ENCODE data around the gene DLG3. TPM values are rescaled to one million over a fixed set of nuclear protein-coding genes. Genes with fewer than 3 reads are reported as not detected.

The DLG3 gene
- total RNA-seq, 2 experiments from 2014 or later = 25.4 to 29.0 TPM

- Mint-ChIP-seq H3K36me3 (peaks cover 2% of the 10 kb centered on the region), H3K27ac (no peak overlapping the region), H3K27me3 (peaks cover 4% of the 10 kb centered on the region), H3K4me1 (peaks cover 3% of the 10 kb centered on the region), H3K4me3 (no peak overlapping the region), H3K9me3 (no peaks in the 10 kb centered on the region)
- no peak for ATAC-seq (ENCODE audit: low read depth)
- no peak for DNase-seq
- POLR2A ChIA-PET = no interaction called here
Measured at GRCh38 chrX:70549429-70549828, 104.8 kb downstream of the DLG3 start.

DNA sequence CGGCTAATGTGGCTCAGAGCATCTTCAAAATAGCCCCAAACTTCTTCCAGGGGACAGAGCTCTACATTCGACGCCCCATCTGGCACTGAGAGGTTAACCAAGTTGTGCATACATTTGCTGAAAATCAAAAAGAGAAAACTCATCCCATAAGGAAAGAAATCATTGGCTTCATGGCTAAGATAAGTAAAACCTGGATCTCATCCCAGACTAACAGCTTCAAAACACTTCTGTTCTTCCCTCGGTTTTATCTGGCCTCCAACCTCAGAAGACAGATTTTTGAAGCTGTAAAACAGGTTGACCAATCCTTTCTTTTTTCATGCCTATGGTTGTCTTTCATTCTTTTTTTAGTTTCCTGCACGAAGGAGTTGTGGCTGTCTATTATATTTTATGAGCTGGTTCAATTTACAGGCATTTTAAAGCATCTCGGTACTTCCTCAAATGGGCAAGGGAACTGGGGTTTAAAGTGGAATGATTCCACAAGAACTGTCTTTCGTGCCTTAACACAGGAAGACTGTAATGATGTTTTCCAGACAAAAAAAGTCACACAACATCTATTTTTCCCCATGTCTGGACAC lies 107.6 kb downstream of the DLG3 start:
- Mint-ChIP-seq H3K27ac (no peak overlapping the region), H3K9me3 (no peaks in the 10 kb centered on the region), H3K4me1 (peaks cover 3% of the 10 kb centered on the region), H3K4me3 (no peak overlapping the region), H3K36me3 (peaks cover 2% of the 10 kb centered on the region), H3K27me3 (peaks cover 4% of the 10 kb centered on the region)
- DNase-seq (no peak), ATAC-seq (ENCODE audit: low read depth) (no peak)
- POLR2A ChIA-PET = no interaction called here

GRCh38 chrX:70553516-70553915 lies 108.9 kb downstream of the DLG3 start:
- H3K4me3 Mint-ChIP-seq = no peak overlapping the region
- DNase-seq (no peak), ATAC-seq (ENCODE audit: low read depth) (no peak)
- peaks cover 3% of the 10 kb centered on the region for H3K4me1 Mint-ChIP-seq
- no peaks in the 10 kb centered on the region for H3K9me3 Mint-ChIP-seq
- POLR2A ChIA-PET = no interaction called here
- H3K27ac Mint-ChIP-seq = no peak overlapping the region
- peaks cover 4% of the 10 kb centered on the region for H3K27me3 Mint-ChIP-seq
- peaks cover 2% of the 10 kb centered on the region for H3K36me3 Mint-ChIP-seq

- Mint-ChIP-seq H3K27ac (no peak overlapping the region), H3K36me3 (peaks cover 2% of the 10 kb centered on the region), H3K4me1 (peaks cover 3% of the 10 kb centered on the region), H3K9me3 (no peaks in the 10 kb centered on the region), H3K4me3 (no peak overlapping the region), H3K27me3 (peaks cover 4% of the 10 kb centered on the region)
- ATAC-seq (ENCODE audit: low read depth) (no peak), DNase-seq (no peak)
- POLR2A ChIA-PET = no interaction called here
Measured at GRCh38 chrX:70554081-70554480, 109.4 kb downstream of the DLG3 start.

DNA sequence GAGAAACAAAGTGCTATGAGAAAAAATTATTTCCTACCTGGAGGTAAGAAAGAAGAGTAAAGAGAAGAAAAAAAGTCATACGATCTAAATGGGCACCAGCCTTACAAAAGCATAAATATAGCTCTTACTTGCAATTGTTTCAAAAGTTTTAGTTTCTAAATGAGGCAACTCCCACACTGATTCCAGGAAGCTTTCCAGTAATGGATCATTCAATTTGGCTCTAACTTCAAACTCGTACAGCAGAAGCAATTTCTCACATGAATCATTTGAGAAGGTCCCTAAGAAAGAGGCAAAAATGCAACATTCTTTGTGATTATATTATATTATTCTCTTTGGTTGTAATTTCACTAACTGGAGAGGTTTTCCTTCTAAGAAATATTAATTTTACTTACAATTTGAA lies 109.9 kb downstream of the DLG3 start:
- no peaks in the 10 kb centered on the region for H3K9me3 Mint-ChIP-seq
- peaks cover 2% of the 10 kb centered on the region for H3K36me3 Mint-ChIP-seq
- ATAC-seq (ENCODE audit: low read depth) = no peak
- H3K4me3 Mint-ChIP-seq = no peak overlapping the region
- no peak for DNase-seq
- peaks cover 3% of the 10 kb centered on the region for H3K4me1 Mint-ChIP-seq
- peaks cover 4% of the 10 kb centered on the region for H3K27me3 Mint-ChIP-seq
- no peak overlapping the region for H3K27ac Mint-ChIP-seq
- POLR2A ChIA-PET = no interaction called here

DNA sequence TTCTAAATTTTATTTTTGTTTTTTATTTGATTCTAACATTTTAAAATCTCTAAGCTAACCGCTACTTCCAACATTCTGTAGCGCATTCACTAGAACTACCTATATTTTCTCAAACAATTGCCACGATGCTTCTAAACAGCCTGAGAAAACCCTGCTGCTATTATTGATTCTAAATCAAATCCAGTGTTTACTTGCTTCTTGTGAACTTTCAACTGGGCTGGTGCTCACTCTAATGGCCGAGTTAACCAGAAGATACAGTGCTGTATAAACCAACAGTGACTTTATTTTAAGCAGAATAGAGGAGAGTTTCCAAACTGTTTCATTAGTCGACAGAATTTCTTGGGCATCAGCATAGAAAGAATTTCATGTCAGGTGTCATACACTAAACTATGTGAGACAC lies 110.3 kb downstream of the DLG3 start:
- H3K9me3 Mint-ChIP-seq = no peaks in the 10 kb centered on the region
- no peak for ATAC-seq (ENCODE audit: low read depth)
- no peak overlapping the region for H3K27ac Mint-ChIP-seq
- POLR2A ChIA-PET = no interaction called here
- peaks cover 3% of the 10 kb centered on the region for H3K4me1 Mint-ChIP-seq
- H3K27me3 Mint-ChIP-seq = peaks cover 4% of the 10 kb centered on the region
- H3K36me3 Mint-ChIP-seq = peaks cover 2% of the 10 kb centered on the region
- no peak for DNase-seq
- H3K4me3 Mint-ChIP-seq = no peak overlapping the region

Other genes with a start within 250 kb of the DLG3 start
- not detected for gene AWAT1, start 210.2 kb upstream of the DLG3 start, total RNA-seq
- under 1 TPM in 1 of 2 experiments, not detected in 1; 0.19 TPM for gene P2RY4, start 184.6 kb upstream of the DLG3 start, total RNA-seq
- gene ARR3, start 176.5 kb upstream of the DLG3 start, total RNA-seq = not detected
- gene RAB41, start 162.7 kb upstream of the DLG3 start, total RNA-seq = not detected
- 10 to 100 TPM; 27.0 to 31.2 TPM for gene PDZD11, start 154.9 kb upstream of the DLG3 start, total RNA-seq
- gene KIF4A, start 154.7 kb upstream of the DLG3 start, total RNA-seq = 10 to 100 TPM; 27.9 to 28.8 TPM
- not detected for gene GDPD2, start 21.5 kb upstream of the DLG3 start, total RNA-seq